Peyer's patch (tissue), 4 donors: ENCODE measurements around the gene ELL2. TPM values are rescaled to one million over a fixed set of nuclear protein-coding genes. Genes with fewer than 3 reads are reported as not detected.
A peak's percentile ranks its signal among the peaks of the same experiment; 100 is the strongest.
"Not testable (repeated sequence)": the region's sequence is repeated elsewhere in the genome, so short reads cannot be mapped to it uniquely, and the experiment has no call there.

Experiments
- DNase-seq, 3 donors: peaks; one replicate each; pipeline ENCODE4 v3.0.0-alpha.2; 2017 to 2019
- H3K27ac ChIP-seq, 4 donors: fragments of 200-600 bp; sonication (generic); one replicate each; pipeline ENCODE4 v1.5.1; 2016 to 2019
- H3K27me3 ChIP-seq, 2 donors: fragments of 200-600 bp; sonication (generic); one replicate each; pipeline ENCODE4 v1.5.1; 2019
- H3K36me3 ChIP-seq, 3 donors: fragments of 200-600 bp; sonication (generic); one replicate each; pipeline ENCODE4 v1.5.1; 2016 to 2019
- H3K4me1 ChIP-seq, 4 donors: fragments of 200-600 bp; sonication (generic); one replicate each; pipeline ENCODE4 v1.5.1; 2016 to 2019
- H3K4me3 ChIP-seq, 4 donors: fragments of 200-600 bp; sonication (generic); 1 replicate in 3 of 4; 2 replicates in 1 of 4; pipeline ENCODE4 v1.5.1; 2016 to 2019; ENCODE audit warnings: mild to moderate bottlenecking in 1 of 4
- H3K9me3 ChIP-seq, 4 donors: fragments of 200-600 bp; sonication (generic); one replicate each; pipeline ENCODE4 v1.5.1; 2016 to 2019; ENCODE audit warnings: mild to moderate bottlenecking in 1 of 4
- CTCF ChIP-seq, 6 experiments: fragments of 450-650 bp in 4 of 6; fragments of 200-600 bp in 2 of 6; sonication (generic) in 1 of 6; IDR thresholded peaks; one replicate each; pipeline ENCODE4 v1.5.1; 2017 to 2019; ENCODE audit warnings: antibody characterized with exemption in 6 of 6, mild to moderate bottlenecking in 3 of 6, moderate library complexity in 1 of 6
- POLR2A ChIP-seq, 2 donors: fragments of 450-650 bp; IDR thresholded peaks; one replicate each; pipeline ENCODE4 v1.5.1; 2017; ENCODE audit warnings: antibody characterized with exemption in 2 of 2, mild to moderate bottlenecking in 2 of 2, moderate library complexity in 2 of 2
- total RNA-seq, 4 donors: library from RNA; depleted of rRNA; stranded (reverse); fragments of >200 nt; gene quantifications; one replicate each; pipeline ENCODE4 v1.1.0, GENCODE V29; 2016

ELL2 gene
- total RNA-seq, 4 donors from 2014 or later = 27.9 to 88.3 (median 38.7) TPM

GRCh38 chr5:95839658-95840057, 122.0 kb downstream of the ELL2 start:
- Histone ChIP-seq H3K27ac (no peak overlapping the region), H3K9me3 (no peaks in the 10 kb centered on the region), H3K4me3 (no peak overlapping the region), H3K27me3 (no peaks in the 10 kb centered on the region), H3K4me1 (peaks cover 3 to 13% (median 9%) of the 10 kb centered on the region in 4 donors), H3K36me3 (no peaks in the 10 kb centered on the region)
- no peak for DNase-seq
- TF ChIP-seq POLR2A (IDR thresholded peaks at IDR 0.05) (no peak), CTCF (IDR thresholded peaks at IDR 0.05) (no peak)

- TF ChIP-seq POLR2A (IDR thresholded peaks at IDR 0.05) (no peak), CTCF (IDR thresholded peaks at IDR 0.05) (no peak)
- H3K27me3 ChIP-seq = no peaks in the 10 kb centered on the region
- no peak overlapping the region for H3K4me3 ChIP-seq
- H3K9me3 ChIP-seq = no peaks in the 10 kb centered on the region
- H3K27ac ChIP-seq = no peak overlapping the region
- DNase-seq = no peak
- no peaks in the 10 kb centered on the region for H3K36me3 ChIP-seq
- peaks cover 3 to 16% (median 9%) of the 10 kb centered on the region in 4 donors for H3K4me1 ChIP-seq
These were observed 123.1 kb downstream of the ELL2 start for GRCh38 chr5:95838556-95838955.

GRCh38 chr5:95838001-95838520, 123.6 kb downstream of the ELL2 start:
- no peaks in the 10 kb centered on the region for H3K27me3 ChIP-seq
- peaks cover 3 to 16% (median 8%) of the 10 kb centered on the region in 4 donors for H3K4me1 ChIP-seq
- TF ChIP-seq CTCF (IDR thresholded peaks at IDR 0.05) (no peak), POLR2A (IDR thresholded peaks at IDR 0.05) (no peak)
- H3K4me3 ChIP-seq = no peak overlapping the region
- H3K27ac ChIP-seq = no peak overlapping the region
- H3K9me3 ChIP-seq = no peaks in the 10 kb centered on the region
- no peaks in the 10 kb centered on the region for H3K36me3 ChIP-seq
- DNase-seq = no peak

- Histone ChIP-seq H3K27ac (no peak overlapping the region), H3K4me1 (peaks cover 1 to 16% (median 6%) of the 10 kb centered on the region in 4 donors), H3K36me3 (no peaks in the 10 kb centered on the region), H3K27me3 (no peaks in the 10 kb centered on the region), H3K9me3 (no peaks in the 10 kb centered on the region), H3K4me3 (no peak overlapping the region)
- DNase-seq = no peak
- TF ChIP-seq POLR2A (IDR thresholded peaks at IDR 0.05) (no peak), CTCF (IDR thresholded peaks at IDR 0.05) (no peak)
These were observed 124.2 kb downstream of the ELL2 start for GRCh38 chr5:95837492-95837891.

GRCh38 chr5:95836971-95837370, 124.7 kb downstream of the ELL2 start:
- H3K9me3 ChIP-seq, H3K27ac ChIP-seq, DNase-seq, H3K36me3 ChIP-seq, H3K4me3 ChIP-seq, H3K27me3 ChIP-seq: not testable (repeated sequence)
- peaks cover 0 to 16% (median 6%) of the 10 kb centered on the region in 4 donors for H3K4me1 ChIP-seq

GRCh38 chr5:95836544-95836943, 125.1 kb downstream of the ELL2 start:
- no peak overlapping the region for H3K4me3 ChIP-seq

More at GRCh38 chr5:95836544-95836943, 125.1 kb downstream of the ELL2 start:
- no peaks in the 10 kb centered on the region for H3K36me3 ChIP-seq
- DNase-seq = no peak
- H3K27me3 ChIP-seq = no peaks in the 10 kb centered on the region
- H3K27ac ChIP-seq = peak overlapping the region in 3 of 4 donors; percentile 22 to 90 (median 87)
- H3K4me1 ChIP-seq = peaks cover 0 to 16% (median 6%) of the 10 kb centered on the region in 4 donors
- TF ChIP-seq POLR2A (IDR thresholded peaks at IDR 0.05) = no peak
- no peak for TF ChIP-seq CTCF (IDR thresholded peaks at IDR 0.05)
- H3K9me3 ChIP-seq = no peaks in the 10 kb centered on the region
